Neural progenitor cell (in vitro differentiated cells): ENCODE measurements around the gene HYI. TPM values are rescaled to one million over a fixed set of nuclear protein-coding genes. Genes with fewer than 3 reads are reported as not detected.
"Not testable (repeated sequence)": the region's sequence is repeated elsewhere in the genome, so short reads cannot be mapped to it uniquely, and the experiment has no call there.

Experiments
- DNase-seq: peaks from one replicate; pipeline ENCODE4 v3.0.0-alpha.2; 2016; ENCODE audit warnings: low spot score
- H2AFZ ChIP-seq: fragments of 200-600 bp; sonication (generic); replicated peaks from 2 replicates; pipeline ENCODE4 v1.6.1; 2016; ENCODE audit warnings: antibody characterized with exemption
- H3F3A ChIP-seq: fragments of 200-600 bp; sonication (generic); 2 replicates; pipeline ENCODE4 v1.6.1; 2016; ENCODE audit warnings: antibody characterized with exemption, low read depth
- H3K27ac ChIP-seq: fragments of 200-600 bp; sonication (generic); 2 replicates; pipeline ENCODE4 v1.5.1; 2016; ENCODE audit warnings: mild to moderate bottlenecking
- H3K27me3 ChIP-seq: fragments of 200-600 bp; sonication (generic); 2 replicates; pipeline ENCODE4 v1.6.1; 2016; ENCODE audit warnings: mild to moderate bottlenecking, moderate library complexity
- H3K36me3 ChIP-seq: fragments of 200-600 bp; sonication (generic); 2 replicates; pipeline ENCODE4 v1.5.1; 2016
- H3K4me1 ChIP-seq: fragments of 200-600 bp; sonication (generic); 2 replicates; pipeline ENCODE4 v1.6.1; 2016; ENCODE audit warnings: mixed run types
- H3K4me2 ChIP-seq: fragments of 200-600 bp; sonication (generic); 2 replicates; pipeline ENCODE4 v1.6.1; 2016
- H3K4me3 ChIP-seq: fragments of 200-600 bp; sonication (generic); 2 replicates; pipeline ENCODE4 v1.5.1; 2016
- H3K79me2 ChIP-seq: fragments of 200-600 bp; sonication (generic); 2 replicates; pipeline ENCODE4 v1.6.1; 2016; ENCODE audit warnings: low read depth
- H3K9ac ChIP-seq: fragments of 200-600 bp; sonication (generic); 2 replicates; pipeline ENCODE4 v1.6.1; 2016
- H3K9me3 ChIP-seq: fragments of 200-600 bp; sonication (generic); 2 replicates; pipeline ENCODE4 v1.5.1; 2016; ENCODE audit warnings: low read depth
- H4K20me1 ChIP-seq: fragments of 200-600 bp; sonication (generic); 2 replicates; pipeline ENCODE4 v1.6.1; 2016; ENCODE audit warnings: low read depth
- H3K27ac Mint-ChIP-seq: 3 replicates; pipeline ENCODE4 v1.8.0; 2021; ENCODE audit warnings: mixed read lengths
- H3K27me3 Mint-ChIP-seq: 2 replicates; pipeline ENCODE4 v1.8.0; 2022; ENCODE audit warnings: low read depth, mild to moderate bottlenecking, inconsistent platforms, moderate library complexity, mixed read lengths; ENCODE audit not compliant: insufficient read depth
- H3K36me3 Mint-ChIP-seq: 3 replicates; pipeline ENCODE4 v1.8.0; 2021; ENCODE audit warnings: mixed read lengths
- H3K4me1 Mint-ChIP-seq: 3 replicates; pipeline ENCODE4 v1.8.0; 2021; ENCODE audit warnings: mixed read lengths
- H3K4me3 Mint-ChIP-seq: 3 replicates; pipeline ENCODE4 v1.8.0; 2021; ENCODE audit warnings: mild to moderate bottlenecking, moderate library complexity, mixed read lengths
- H3K9me3 Mint-ChIP-seq: 3 replicates; pipeline ENCODE4 v1.8.0; 2020; ENCODE audit warnings: mixed read lengths
- CTCF ChIP-seq: fragments of 200-600 bp; sonication (generic); IDR thresholded peaks from 2 replicates; pipeline ENCODE4 v1.5.1; 2017; ENCODE audit warnings: antibody characterized with exemption, mild to moderate bottlenecking
- EZH2 ChIP-seq: fragments of 200-600 bp; sonication (generic); IDR thresholded peaks from 2 replicates; pipeline ENCODE4 v1.6.1; 2017; ENCODE audit warnings: antibody characterized with exemption, mild to moderate bottlenecking, moderate library complexity
- EZH2phosphoT487 ChIP-seq: fragments of 200-600 bp; sonication (generic); IDR thresholded peaks from 2 replicates; pipeline ENCODE4 v1.6.1; 2017; ENCODE audit warnings: antibody characterized with exemption
- total RNA-seq: library from RNA; depleted of rRNA; stranded (reverse); fragments of >200 nt; gene quantifications from 2 replicates; pipeline ENCODE4 v1.2.3, GENCODE V29; 2015; ENCODE audit warnings: low replicate concordance

Gene HYI
- 10.3 and 26.8 TPM in 2 replicates for total RNA-seq

- peaks cover 21% of the 10 kb centered on the region for H3K4me1 Mint-ChIP-seq
Observed at GRCh38 chr1:43453442-43454269, at the start of gene HYI. TSS of gene HYI (minus strand) at chr1:43453931. CDS start at chr1:43453793, 138 bp downstream.

GRCh38 chr1:43501806-43502205, 48.1 kb upstream of the HYI start:
- not testable (repeated sequence) for H3K4me3 ChIP-seq, H3K4me1 Mint-ChIP-seq, H3K27ac ChIP-seq, DNase-seq, H3K27me3 ChIP-seq, H2AFZ ChIP-seq, H3K27me3 Mint-ChIP-seq, H3F3A ChIP-seq, H3K36me3 Mint-ChIP-seq, H3K79me2 ChIP-seq, H3K4me2 ChIP-seq, H3K9me3 ChIP-seq, H3K9me3 Mint-ChIP-seq, H3K36me3 ChIP-seq, H4K20me1 ChIP-seq, H3K4me3 Mint-ChIP-seq, H3K9ac ChIP-seq, H3K27ac Mint-ChIP-seq, H3K4me1 ChIP-seq

More at GRCh38 chr1:43453442-43454269, at the start of gene HYI:
- Histone ChIP-seq H3K4me2 (peak within 1 kb of the TSS; percentile 73), H3F3A (peaks cover 27% of the 10 kb centered on the region), H3K9me3 (no peaks in the 10 kb centered on the region), H3K27ac (no peak within 1 kb of the TSS), H3K27me3 (peaks cover 6% of the 10 kb centered on the region), H3K79me2 (no peaks in the 10 kb centered on the region), H2AFZ (peak within 1 kb of the TSS; percentile 12), H3K4me1 (peaks cover 9% of the 10 kb centered on the region), H4K20me1 (peaks cover 6% of the 10 kb centered on the region), H3K4me3 (peak within 1 kb of the TSS; percentile 36), H3K36me3 (no peaks in the 10 kb centered on the region), H3K9ac (no peak within 1 kb of the TSS)
- H3K4me3 Mint-ChIP-seq: peak within 1 kb of the TSS; percentile 82
- TF ChIP-seq EZH2phosphoT487: no peak
- TF ChIP-seq EZH2: no peak
- TF ChIP-seq CTCF: no peak
- DNase-seq: peak; percentile 90
- H3K27ac Mint-ChIP-seq: peak within 1 kb of the TSS; percentile 74
- peaks cover 26% of the 10 kb centered on the region for H3K36me3 Mint-ChIP-seq
- peaks cover 13% of the 10 kb centered on the region for H3K27me3 Mint-ChIP-seq
- H3K9me3 Mint-ChIP-seq: no peaks in the 10 kb centered on the region

GRCh38 chr1:43499898-43500297, 46.2 kb upstream of the HYI start:
- peaks cover 1% of the 10 kb centered on the region for H3K36me3 Mint-ChIP-seq
- no peaks in the 10 kb centered on the region for H3K27me3 Mint-ChIP-seq
- Histone ChIP-seq H3K79me2 (no peaks in the 10 kb centered on the region), H3K9me3 (no peaks in the 10 kb centered on the region), H4K20me1 (no peaks in the 10 kb centered on the region), H3K27ac (no peak overlapping the region), H3K36me3 (no peaks in the 10 kb centered on the region), H3K27me3 (no peaks in the 10 kb centered on the region), H3F3A (no peaks in the 10 kb centered on the region), H3K4me1 (no peaks in the 10 kb centered on the region), H3K9ac (no peak overlapping the region), H3K4me2 (no peak overlapping the region), H2AFZ (no peak overlapping the region), H3K4me3 (no peak overlapping the region)
- TF ChIP-seq CTCF (no peak), EZH2phosphoT487 (no peak), EZH2 (no peak)
- peaks cover 2% of the 10 kb centered on the region for H3K4me1 Mint-ChIP-seq
- H3K4me3 Mint-ChIP-seq: no peak overlapping the region
- H3K9me3 Mint-ChIP-seq: peaks cover 2% of the 10 kb centered on the region
- DNase-seq: no peak
- H3K27ac Mint-ChIP-seq: no peak overlapping the region

- TF ChIP-seq EZH2phosphoT487: no peak
- no peaks in the 10 kb centered on the region for H4K20me1 ChIP-seq
- Mint-ChIP-seq H3K4me1 (peaks cover 10% of the 10 kb centered on the region), H3K36me3 (no peaks in the 10 kb centered on the region), H3K27me3 (peaks cover 3% of the 10 kb centered on the region), H3K27ac (no peak overlapping the region), H3K4me3 (no peak overlapping the region), H3K9me3 (peaks cover 13% of the 10 kb centered on the region)
- no peak overlapping the region for H2AFZ ChIP-seq
- H3K79me2 ChIP-seq: no peaks in the 10 kb centered on the region
- no peaks in the 10 kb centered on the region for H3K9me3 ChIP-seq
- H3K27ac ChIP-seq: no peak overlapping the region
- peaks cover 8% of the 10 kb centered on the region for H3K4me1 ChIP-seq
- no peak overlapping the region for H3K4me2 ChIP-seq
- no peak overlapping the region for H3K9ac ChIP-seq
- H3F3A ChIP-seq: peaks cover 8% of the 10 kb centered on the region
- DNase-seq: no peak
- H3K36me3 ChIP-seq: no peaks in the 10 kb centered on the region
- H3K27me3 ChIP-seq: no peaks in the 10 kb centered on the region
- no peak overlapping the region for H3K4me3 ChIP-seq
Observed at GRCh38 chr1:43495204-43495603, 41.5 kb upstream of the HYI start.
